Right lobe of liver (tissue), 4 donors: ENCODE results near the gene RBP3.

Experiments used
- POLR2A ChIP-seq: fragments of 450-650 bp; IDR thresholded peaks from one replicate; pipeline ENCODE4 v1.6.1; 2017; ENCODE audit warnings: antibody characterized with exemption, mild to moderate bottlenecking
- TF ChIP-seq, protein P1 (sequence below), 4 donors: fragments of 200-600 bp in 3 of 4; fragments of 450-650 bp in 1 of 4; IDR thresholded peaks; one replicate each; pipeline versions ENCODE4 v1.5.1 to v1.8.0; 2016 to 2022; ENCODE audit warnings: antibody characterized with exemption in 4 of 4, mild to moderate bottlenecking in 2 of 4
- donor health status: DM: no; HTN: no; CAD: no.
- donor health status: DM: no; HTN: no; CAD: no.
- donor health status: DM: no; HTN: yes; CAD: no.

DNA sequence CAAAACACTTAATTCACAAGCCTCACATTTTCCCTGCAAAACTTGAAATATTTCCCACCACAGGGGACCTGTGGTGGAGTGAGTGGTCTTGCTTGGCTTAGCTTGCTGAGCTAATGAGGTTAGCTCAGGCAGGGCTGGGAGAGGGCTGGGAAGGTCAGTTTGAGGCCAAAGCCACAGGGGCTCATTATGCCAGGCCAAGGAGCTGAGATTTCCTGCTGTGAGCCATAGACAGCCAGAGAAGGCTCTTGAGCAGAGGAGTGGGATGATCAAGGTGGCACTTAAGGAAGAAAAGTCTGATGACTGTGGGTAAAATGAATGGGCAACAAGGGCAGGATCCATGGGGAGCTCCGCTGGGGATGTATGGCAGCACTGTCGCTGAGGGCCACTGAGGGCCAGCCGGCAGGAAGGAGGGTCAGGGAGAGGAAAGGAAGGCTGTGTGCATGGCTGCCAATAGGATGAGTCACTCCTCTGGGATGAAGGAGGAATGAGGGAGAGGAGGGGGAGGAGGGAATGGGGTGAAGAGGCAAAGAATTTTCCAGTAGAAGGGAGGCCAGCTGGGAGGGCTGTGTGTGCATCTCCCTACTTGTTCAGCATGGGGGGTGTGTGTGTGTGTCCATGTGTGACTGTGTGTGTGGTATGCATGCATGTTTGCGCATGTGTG lies 54.6 kb downstream of the RBP3 start:
- TF ChIP-seq, protein P1, sequence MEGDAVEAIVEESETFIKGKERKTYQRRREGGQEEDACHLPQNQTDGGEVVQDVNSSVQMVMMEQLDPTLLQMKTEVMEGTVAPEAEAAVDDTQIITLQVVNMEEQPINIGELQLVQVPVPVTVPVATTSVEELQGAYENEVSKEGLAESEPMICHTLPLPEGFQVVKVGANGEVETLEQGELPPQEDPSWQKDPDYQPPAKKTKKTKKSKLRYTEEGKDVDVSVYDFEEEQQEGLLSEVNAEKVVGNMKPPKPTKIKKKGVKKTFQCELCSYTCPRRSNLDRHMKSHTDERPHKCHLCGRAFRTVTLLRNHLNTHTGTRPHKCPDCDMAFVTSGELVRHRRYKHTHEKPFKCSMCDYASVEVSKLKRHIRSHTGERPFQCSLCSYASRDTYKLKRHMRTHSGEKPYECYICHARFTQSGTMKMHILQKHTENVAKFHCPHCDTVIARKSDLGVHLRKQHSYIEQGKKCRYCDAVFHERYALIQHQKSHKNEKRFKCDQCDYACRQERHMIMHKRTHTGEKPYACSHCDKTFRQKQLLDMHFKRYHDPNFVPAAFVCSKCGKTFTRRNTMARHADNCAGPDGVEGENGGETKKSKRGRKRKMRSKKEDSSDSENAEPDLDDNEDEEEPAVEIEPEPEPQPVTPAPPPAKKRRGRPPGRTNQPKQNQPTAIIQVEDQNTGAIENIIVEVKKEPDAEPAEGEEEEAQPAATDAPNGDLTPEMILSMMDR (IDR thresholded peaks at IDR 0.05): no peak
- no peak for TF ChIP-seq POLR2A
